HFF-Myc (cell line): Measurements from ENCODE around the gene SPON2.

ENCODE experiments used
- DNase-seq: peaks from one replicate; pipeline ENCODE4 v3.0.0-alpha.2; 2011; ENCODE audit warnings: low read depth; ENCODE audit errors: extremely low read depth
- H3K4me3 ChIP-seq: replicated peaks from 2 replicates; pipeline ENCODE4 v1.5.1; 2011; ENCODE audit warnings: low read depth, mild to moderate bottlenecking, control low read depth, low read length
- TF ChIP-seq, protein P1 (sequence below): IDR thresholded peaks from 2 replicates; pipeline ENCODE4 v1.5.1; 2012; ENCODE audit warnings: mild to moderate bottlenecking, low read depth, low read length, control low read depth; ENCODE audit errors: missing control alignments

The SPON2 gene

DNA sequence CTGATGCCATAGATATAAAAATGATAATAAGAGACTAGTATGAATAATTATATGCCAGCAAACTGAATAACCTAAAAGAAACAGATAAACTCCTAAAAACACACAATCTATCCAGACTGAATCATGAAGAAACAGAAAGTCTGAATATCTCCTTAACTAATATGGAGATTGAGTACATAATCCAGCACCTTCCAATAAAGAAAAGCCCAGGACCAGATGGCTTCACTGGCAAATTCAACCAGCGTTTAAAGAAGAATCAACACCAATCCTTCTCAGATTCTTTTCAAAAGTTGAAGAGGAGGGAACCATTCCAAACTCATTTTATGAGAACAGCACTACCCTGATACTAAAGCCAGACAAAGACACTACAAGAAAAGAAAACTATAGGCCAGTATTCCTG is 32.5 kb downstream of the SPON2 start:
- no peak for DNase-seq
- H3K4me3 ChIP-seq: no peak overlapping the region
- TF ChIP-seq, protein P1, sequence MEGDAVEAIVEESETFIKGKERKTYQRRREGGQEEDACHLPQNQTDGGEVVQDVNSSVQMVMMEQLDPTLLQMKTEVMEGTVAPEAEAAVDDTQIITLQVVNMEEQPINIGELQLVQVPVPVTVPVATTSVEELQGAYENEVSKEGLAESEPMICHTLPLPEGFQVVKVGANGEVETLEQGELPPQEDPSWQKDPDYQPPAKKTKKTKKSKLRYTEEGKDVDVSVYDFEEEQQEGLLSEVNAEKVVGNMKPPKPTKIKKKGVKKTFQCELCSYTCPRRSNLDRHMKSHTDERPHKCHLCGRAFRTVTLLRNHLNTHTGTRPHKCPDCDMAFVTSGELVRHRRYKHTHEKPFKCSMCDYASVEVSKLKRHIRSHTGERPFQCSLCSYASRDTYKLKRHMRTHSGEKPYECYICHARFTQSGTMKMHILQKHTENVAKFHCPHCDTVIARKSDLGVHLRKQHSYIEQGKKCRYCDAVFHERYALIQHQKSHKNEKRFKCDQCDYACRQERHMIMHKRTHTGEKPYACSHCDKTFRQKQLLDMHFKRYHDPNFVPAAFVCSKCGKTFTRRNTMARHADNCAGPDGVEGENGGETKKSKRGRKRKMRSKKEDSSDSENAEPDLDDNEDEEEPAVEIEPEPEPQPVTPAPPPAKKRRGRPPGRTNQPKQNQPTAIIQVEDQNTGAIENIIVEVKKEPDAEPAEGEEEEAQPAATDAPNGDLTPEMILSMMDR: no peak

GRCh38 chr4:1137850-1138249 is 34.5 kb downstream of the SPON2 start:
- DNase-seq: no peak
- H3K4me3 ChIP-seq: no peak overlapping the region
- TF ChIP-seq, protein P1: no peak

GRCh38 chr4:1137063-1137776 is 35.2 kb downstream of the SPON2 start:
- no peak overlapping the region for H3K4me3 ChIP-seq
- TF ChIP-seq, protein P1: no peak
- no peak for DNase-seq

- TF ChIP-seq, protein P1: no peak
- H3K4me3 ChIP-seq: no peak overlapping the region
Observed at GRCh38 chr4:1136048-1136447, 36.3 kb downstream of the SPON2 start.

DNA sequence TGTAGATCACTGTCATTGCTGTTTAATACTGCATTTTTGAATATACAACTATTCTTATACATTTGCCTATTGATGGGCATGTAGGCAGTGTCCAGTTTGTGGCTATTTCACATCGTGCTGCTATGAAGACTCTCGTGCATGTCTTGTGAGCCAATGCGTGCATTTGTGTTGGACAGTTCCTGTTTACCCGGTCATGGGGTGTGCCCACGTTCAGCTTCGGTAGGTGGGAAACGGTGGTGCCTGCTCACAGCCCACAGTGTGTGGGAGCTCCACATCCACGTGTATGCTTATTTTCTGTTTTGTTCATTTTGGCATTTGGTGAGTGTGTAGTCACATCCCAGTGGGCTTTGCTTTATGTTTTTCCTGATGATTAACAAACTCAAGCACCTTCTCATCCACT is 39.4 kb downstream of the SPON2 start:
- TF ChIP-seq, protein P1: no peak
- no peak overlapping the region for H3K4me3 ChIP-seq
- DNase-seq: no peak

More at GRCh38 chr4:1136048-1136447, 36.3 kb downstream of the SPON2 start:
- DNase-seq: no peak

GRCh38 chr4:1130316-1131186 is 41.8 kb downstream of the SPON2 start:
- DNase-seq: peak; percentile 29
- TF ChIP-seq, protein P1: peak; percentile 100
- H3K4me3 ChIP-seq: no peak overlapping the region
